ENCODE measurements around the gene FTSJ3.
"Not testable (repeated sequence)": the region's sequence is repeated elsewhere in the genome, so short reads cannot be mapped to it uniquely, and the experiment has no call there.

DNA sequence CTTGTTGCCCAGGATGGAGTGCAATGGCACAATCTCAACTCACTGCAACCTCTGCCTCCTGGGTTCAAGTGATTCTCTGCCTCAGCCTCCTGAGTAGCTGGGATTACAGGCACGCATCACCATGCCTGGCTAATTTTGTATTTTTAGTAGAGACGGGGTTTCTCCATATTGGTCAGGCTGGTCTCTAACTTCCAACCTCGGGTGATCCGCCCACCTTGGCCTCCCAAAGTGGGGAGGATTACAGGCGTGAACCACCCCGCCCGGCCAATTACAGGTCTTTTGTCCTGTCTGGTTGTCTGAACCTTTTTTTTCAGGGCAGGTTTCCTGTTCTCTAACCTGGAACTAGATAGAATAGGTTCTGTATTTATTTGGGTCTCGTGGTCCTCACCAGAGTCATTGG is 29.0 kb upstream of the FTSJ3 start:
- TF ChIP-seq, protein P1, sequence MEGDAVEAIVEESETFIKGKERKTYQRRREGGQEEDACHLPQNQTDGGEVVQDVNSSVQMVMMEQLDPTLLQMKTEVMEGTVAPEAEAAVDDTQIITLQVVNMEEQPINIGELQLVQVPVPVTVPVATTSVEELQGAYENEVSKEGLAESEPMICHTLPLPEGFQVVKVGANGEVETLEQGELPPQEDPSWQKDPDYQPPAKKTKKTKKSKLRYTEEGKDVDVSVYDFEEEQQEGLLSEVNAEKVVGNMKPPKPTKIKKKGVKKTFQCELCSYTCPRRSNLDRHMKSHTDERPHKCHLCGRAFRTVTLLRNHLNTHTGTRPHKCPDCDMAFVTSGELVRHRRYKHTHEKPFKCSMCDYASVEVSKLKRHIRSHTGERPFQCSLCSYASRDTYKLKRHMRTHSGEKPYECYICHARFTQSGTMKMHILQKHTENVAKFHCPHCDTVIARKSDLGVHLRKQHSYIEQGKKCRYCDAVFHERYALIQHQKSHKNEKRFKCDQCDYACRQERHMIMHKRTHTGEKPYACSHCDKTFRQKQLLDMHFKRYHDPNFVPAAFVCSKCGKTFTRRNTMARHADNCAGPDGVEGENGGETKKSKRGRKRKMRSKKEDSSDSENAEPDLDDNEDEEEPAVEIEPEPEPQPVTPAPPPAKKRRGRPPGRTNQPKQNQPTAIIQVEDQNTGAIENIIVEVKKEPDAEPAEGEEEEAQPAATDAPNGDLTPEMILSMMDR (conservative IDR thresholded peaks at IDR 0.05): not testable (repeated sequence)
- not testable (repeated sequence) for TF ChIP-seq ZFX (IDR thresholded peaks at IDR 0.05)

Measured in C4-2B (cell line).